GM12891 (cell line): Measurements from ENCODE around the gene TRAF1.

Experiments
- PAX5 ChIP-seq: IDR thresholded peaks from 2 replicates; pipeline ENCODE4 v1.6.1; 2011; ENCODE audit warnings: low read length, moderate library complexity, mild to moderate bottlenecking; ENCODE audit not compliant: insufficient read depth, severe bottlenecking
- POLR2A ChIP-seq: IDR thresholded peaks from 2 replicates; pipeline ENCODE4 v1.6.1; 2011; ENCODE audit warnings: low read depth, low read length, control low read depth
- POLR2AphosphoS5 ChIP-seq: IDR thresholded peaks from 2 replicates; pipeline ENCODE4 v1.6.1; 2011; ENCODE audit warnings: low read depth, low read length, control low read depth
- POU2F2 ChIP-seq: IDR thresholded peaks from 2 replicates; pipeline ENCODE4 v1.6.1; 2011; ENCODE audit warnings: low read depth, mild to moderate bottlenecking, control low read depth, low read length, moderate library complexity
- SPI1 ChIP-seq: IDR thresholded peaks from 2 replicates; pipeline ENCODE4 v1.6.1; 2011; ENCODE audit warnings: low read depth, low read length, control low read depth
- TAF1 ChIP-seq: IDR thresholded peaks from 2 replicates; pipeline ENCODE4 v1.6.1; 2011; ENCODE audit warnings: low read depth, low read length, control low read depth

DNA sequence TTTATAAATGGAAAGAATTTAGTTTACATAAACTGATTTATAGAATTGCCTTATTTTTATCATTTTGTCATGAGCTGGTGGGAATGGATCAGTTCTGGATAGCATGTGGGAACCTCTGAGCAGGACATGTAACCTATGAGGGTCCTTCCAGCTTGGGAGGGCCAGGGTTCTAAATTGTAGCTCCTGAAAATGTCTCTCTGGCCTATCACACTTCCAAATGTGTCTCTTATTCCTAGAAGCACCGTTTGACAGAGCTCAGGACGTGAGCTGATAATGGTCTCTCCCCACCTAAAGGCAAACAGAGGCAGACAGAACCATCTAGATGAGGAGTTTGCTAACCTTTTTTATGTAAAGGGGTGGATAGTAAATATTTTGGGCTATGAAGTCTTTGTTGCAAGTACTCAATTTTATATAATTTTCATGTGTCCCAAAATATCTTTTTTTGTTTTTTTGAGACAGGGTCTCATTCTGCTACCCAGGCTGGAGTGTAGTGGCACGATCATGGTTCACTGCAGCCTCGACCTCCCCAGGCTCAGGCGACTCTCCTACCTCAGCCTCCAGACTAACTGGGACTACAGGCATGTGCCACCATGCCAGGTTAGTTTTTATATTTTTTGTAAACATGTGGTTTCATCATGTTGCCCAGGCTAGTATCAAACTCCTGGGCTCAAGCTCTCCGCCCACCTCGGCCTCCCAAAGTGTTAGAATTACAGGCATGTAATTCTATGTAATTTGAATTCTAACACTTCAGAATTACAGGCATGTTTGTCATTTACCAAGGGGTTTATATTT lies 4.0 kb downstream of the TRAF1 start:
- TF ChIP-seq POLR2A = peak; percentile 67
- TF ChIP-seq POU2F2 = no peak; the same call in 1 of the 2 replicates
- no peak for TF ChIP-seq PAX5
- TF ChIP-seq POLR2AphosphoS5 = peak; percentile 46
- no peak for TF ChIP-seq TAF1
- TF ChIP-seq SPI1 = no peak
